ENCODE data around the gene SH3D19. TPM values are rescaled to one million over a fixed set of nuclear protein-coding genes. Genes with fewer than 3 reads are reported as not detected.

SH3D19 gene
- total RNA-seq, 2 donors from 2014 or later, result 107 to 118 TPM

- H3K4me3 ChIP-seq, result no peak overlapping the region
- TF ChIP-seq, protein P1, sequence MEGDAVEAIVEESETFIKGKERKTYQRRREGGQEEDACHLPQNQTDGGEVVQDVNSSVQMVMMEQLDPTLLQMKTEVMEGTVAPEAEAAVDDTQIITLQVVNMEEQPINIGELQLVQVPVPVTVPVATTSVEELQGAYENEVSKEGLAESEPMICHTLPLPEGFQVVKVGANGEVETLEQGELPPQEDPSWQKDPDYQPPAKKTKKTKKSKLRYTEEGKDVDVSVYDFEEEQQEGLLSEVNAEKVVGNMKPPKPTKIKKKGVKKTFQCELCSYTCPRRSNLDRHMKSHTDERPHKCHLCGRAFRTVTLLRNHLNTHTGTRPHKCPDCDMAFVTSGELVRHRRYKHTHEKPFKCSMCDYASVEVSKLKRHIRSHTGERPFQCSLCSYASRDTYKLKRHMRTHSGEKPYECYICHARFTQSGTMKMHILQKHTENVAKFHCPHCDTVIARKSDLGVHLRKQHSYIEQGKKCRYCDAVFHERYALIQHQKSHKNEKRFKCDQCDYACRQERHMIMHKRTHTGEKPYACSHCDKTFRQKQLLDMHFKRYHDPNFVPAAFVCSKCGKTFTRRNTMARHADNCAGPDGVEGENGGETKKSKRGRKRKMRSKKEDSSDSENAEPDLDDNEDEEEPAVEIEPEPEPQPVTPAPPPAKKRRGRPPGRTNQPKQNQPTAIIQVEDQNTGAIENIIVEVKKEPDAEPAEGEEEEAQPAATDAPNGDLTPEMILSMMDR (IDR thresholded peaks at IDR 0.05), result no peak
- H3K27ac ChIP-seq, result no peak overlapping the region
- H3K9me3 ChIP-seq, result no peaks in the 10 kb centered on the region
- peaks cover 38% of the 10 kb centered on the region for H3K36me3 ChIP-seq
- H3K4me1 ChIP-seq, result no peaks in the 10 kb centered on the region
- H3K27me3 ChIP-seq, result no peaks in the 10 kb centered on the region
- DNase-seq (ENCODE audit: low spot score), result no peak
Observed at GRCh38 chr4:151157543-151157942, 167.9 kb downstream of the SH3D19 start.

- Histone ChIP-seq H3K27ac (no peak overlapping the region), H3K4me1 (no peaks in the 10 kb centered on the region), H3K27me3 (no peaks in the 10 kb centered on the region), H3K36me3 (peaks cover 36% of the 10 kb centered on the region), H3K9me3 (no peaks in the 10 kb centered on the region), H3K4me3 (no peak overlapping the region)
- DNase-seq (ENCODE audit: low spot score), result no peak
- TF ChIP-seq, protein P1 (IDR thresholded peaks at IDR 0.05), result no peak
Observed at GRCh38 chr4:151153585-151153984, 171.8 kb downstream of the SH3D19 start.

GRCh38 chr4:151152028-151152427 is 173.4 kb downstream of the SH3D19 start:
- Histone ChIP-seq H3K4me3 (no peak overlapping the region), H3K36me3 (peaks cover 43% of the 10 kb centered on the region)
- TF ChIP-seq, protein P1 (IDR thresholded peaks at IDR 0.05), result no peak

GRCh38 chr4:151150821-151151580 is 174.4 kb downstream of the SH3D19 start:
- Histone ChIP-seq H3K27me3 (no peaks in the 10 kb centered on the region), H3K36me3 (peaks cover 53% of the 10 kb centered on the region), H3K4me1 (no peaks in the 10 kb centered on the region), H3K4me3 (no peak overlapping the region), H3K27ac (no peak overlapping the region), H3K9me3 (no peaks in the 10 kb centered on the region)
- TF ChIP-seq, protein P1 (IDR thresholded peaks at IDR 0.05), result no peak
- no peak for DNase-seq (ENCODE audit: low spot score)

More at GRCh38 chr4:151152028-151152427, 173.4 kb downstream of the SH3D19 start:
- no peaks in the 10 kb centered on the region for H3K27me3 ChIP-seq
- no peaks in the 10 kb centered on the region for H3K9me3 ChIP-seq
- H3K27ac ChIP-seq, result no peak overlapping the region
- no peak for DNase-seq (ENCODE audit: low spot score)
- no peaks in the 10 kb centered on the region for H3K4me1 ChIP-seq

DNA sequence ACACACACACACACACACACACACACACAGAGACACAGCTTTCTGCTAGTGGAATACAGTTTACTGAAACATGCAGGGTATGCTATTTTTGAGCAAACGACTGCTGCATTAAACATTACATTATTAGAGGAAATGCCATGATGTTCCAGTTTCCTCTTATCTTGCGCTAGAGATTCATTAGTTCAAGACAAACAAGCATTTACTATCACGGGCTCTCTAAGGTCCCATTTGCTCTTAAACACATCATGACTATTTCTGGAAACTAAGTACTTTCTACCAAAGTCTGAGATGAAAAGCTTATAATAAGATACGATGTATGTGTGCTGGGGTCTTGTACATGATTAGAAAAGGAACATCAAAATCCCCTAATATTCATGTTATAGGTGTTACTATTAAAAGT is 177.1 kb downstream of the SH3D19 start:
- Histone ChIP-seq H3K27me3 (no peaks in the 10 kb centered on the region), H3K27ac (no peak overlapping the region), H3K36me3 (peaks cover 68% of the 10 kb centered on the region), H3K9me3 (no peaks in the 10 kb centered on the region), H3K4me1 (no peaks in the 10 kb centered on the region), H3K4me3 (no peak overlapping the region)
- TF ChIP-seq, protein P1 (IDR thresholded peaks at IDR 0.05), result no peak
- DNase-seq (ENCODE audit: low spot score), result no peak

GRCh38 chr4:151147000-151147399 is 178.4 kb downstream of the SH3D19 start:
- Histone ChIP-seq H3K9me3 (no peaks in the 10 kb centered on the region), H3K27ac (no peak overlapping the region), H3K27me3 (no peaks in the 10 kb centered on the region), H3K4me3 (no peak overlapping the region), H3K36me3 (peaks cover 75% of the 10 kb centered on the region), H3K4me1 (no peaks in the 10 kb centered on the region)
- DNase-seq (ENCODE audit: low spot score), result no peak
- TF ChIP-seq, protein P1 (IDR thresholded peaks at IDR 0.05), result no peak

Data from right atrium auricular region (tissue), 2 donors.